IPS DF 6.9 (cell line): ENCODE measurements around the gene PIP5K1C.

Source experiments
- DNase-seq: peaks from one replicate; pipeline ENCODE4 v3.0.0-alpha.2; 2013; ENCODE audit warnings: low read depth, low spot score
- H3K27ac ChIP-seq: one replicate; pipeline ENCODE4 v1.5.1; 2013; ENCODE audit warnings: low read length, control low read depth
- H3K27me3 ChIP-seq: 2 replicates; pipeline ENCODE4 v1.6.1; 2013; ENCODE audit warnings: mild to moderate bottlenecking, low read length; ENCODE audit not compliant: control insufficient read depth, insufficient read depth
- H3K36me3 ChIP-seq: 2 replicates; pipeline ENCODE4 v1.6.1; 2013; ENCODE audit warnings: low read length; ENCODE audit not compliant: control insufficient read depth, insufficient read depth
- H3K4me1 ChIP-seq: 2 replicates; pipeline ENCODE4 v1.6.1; 2013; ENCODE audit warnings: low read length; ENCODE audit not compliant: control insufficient read depth, insufficient read depth
- H3K4me3 ChIP-seq: 2 replicates; pipeline ENCODE4 v1.5.1; 2013; ENCODE audit warnings: mild to moderate bottlenecking, low read length
- H3K9me3 ChIP-seq: 2 replicates; pipeline ENCODE4 v1.6.1; 2013; ENCODE audit warnings: low read length, inconsistent platforms; ENCODE audit not compliant: control insufficient read depth, insufficient read depth
- WGBS: extraction: QIAGEN DNeasy Blood & Tissue Kit; methylation state at CpG from one replicate; pipeline ENCODE4 v1.1.7; 2013; ENCODE audit warnings: mixed read lengths, missing lambda C conversion rate; ENCODE audit not compliant: insufficient read length, insufficient coverage; 5-methylcytosine and 5-hydroxymethylcytosine counted together

Gene PIP5K1C

GRCh38 chr19:3673506-3674439 is 26.5 kb downstream of the PIP5K1C start:
- peaks cover 4% of the 10 kb centered on the region; the same call in 1 of the 2 replicates for H3K4me1 ChIP-seq
- H3K9me3 ChIP-seq, result no peaks in the 10 kb centered on the region
- no peak overlapping the region for H3K4me3 ChIP-seq
- no peak overlapping the region for H3K27ac ChIP-seq
- no peak for DNase-seq
- H3K36me3 ChIP-seq, result no peaks in the 10 kb centered on the region; the same call in 1 of the 2 replicates
- no CpG with 5 or more reads among the region's 34 CpGs for WGBS
- no peaks in the 10 kb centered on the region for H3K27me3 ChIP-seq

- H3K9me3 ChIP-seq, result no peaks in the 10 kb centered on the region
- no CpG with 5 or more reads among the region's 13 CpGs for WGBS
- no peaks in the 10 kb centered on the region; the same call in 1 of the 2 replicates for H3K36me3 ChIP-seq
- peaks cover 4% of the 10 kb centered on the region; the same call in 1 of the 2 replicates for H3K4me1 ChIP-seq
- no peak for DNase-seq
- H3K4me3 ChIP-seq, result no peak overlapping the region
- no peaks in the 10 kb centered on the region for H3K27me3 ChIP-seq
- H3K27ac ChIP-seq, result no peak overlapping the region
Measured at GRCh38 chr19:3672993-3673392, 27.3 kb downstream of the PIP5K1C start.

GRCh38 chr19:3672575-3672948 is 27.7 kb downstream of the PIP5K1C start:
- Histone ChIP-seq H3K4me1 (peaks cover 4% of the 10 kb centered on the region; the same call in 1 of the 2 replicates), H3K9me3 (no peaks in the 10 kb centered on the region), H3K36me3 (no peaks in the 10 kb centered on the region; the same call in 1 of the 2 replicates), H3K4me3 (no peak overlapping the region), H3K27ac (no peak overlapping the region), H3K27me3 (no peaks in the 10 kb centered on the region)
- WGBS, result no CpG with 5 or more reads among the region's 8 CpGs
- DNase-seq, result no peak

- WGBS, result no CpG with 5 or more reads among the region's 40 CpGs
- DNase-seq, result no peak
- no peaks in the 10 kb centered on the region; the same call in 1 of the 2 replicates for H3K36me3 ChIP-seq
- H3K9me3 ChIP-seq, result no peaks in the 10 kb centered on the region
- no peaks in the 10 kb centered on the region for H3K27me3 ChIP-seq
- H3K27ac ChIP-seq, result no peak overlapping the region
- H3K4me1 ChIP-seq, result peaks cover 4% of the 10 kb centered on the region; the same call in 1 of the 2 replicates
- no peak overlapping the region for H3K4me3 ChIP-seq
Measured at GRCh38 chr19:3671680-3672574, 28.3 kb downstream of the PIP5K1C start.

GRCh38 chr19:3670796-3671679 is 29.2 kb downstream of the PIP5K1C start:
- Histone ChIP-seq H3K4me1 (peaks cover 4% of the 10 kb centered on the region; the same call in 1 of the 2 replicates), H3K4me3 (no peak overlapping the region), H3K36me3 (peaks cover 5% of the 10 kb centered on the region), H3K27me3 (no peaks in the 10 kb centered on the region), H3K27ac (no peak overlapping the region), H3K9me3 (no peaks in the 10 kb centered on the region)
- WGBS, result no CpG with 5 or more reads among the region's 45 CpGs
- no peak for DNase-seq

- peaks cover 6% of the 10 kb centered on the region for H3K36me3 ChIP-seq
- H3K4me3 ChIP-seq, result no peak overlapping the region
- no peaks in the 10 kb centered on the region for H3K9me3 ChIP-seq
- DNase-seq, result no peak
- no CpG with 5 or more reads among the region's 33 CpGs for WGBS
- no peak overlapping the region for H3K27ac ChIP-seq
- no peaks in the 10 kb centered on the region for H3K27me3 ChIP-seq
- peaks cover 4% of the 10 kb centered on the region; the same call in 1 of the 2 replicates for H3K4me1 ChIP-seq
Measured at GRCh38 chr19:3669947-3670795, 30.1 kb downstream of the PIP5K1C start.

- no peak for DNase-seq
- Histone ChIP-seq H3K27me3 (no peaks in the 10 kb centered on the region), H3K9me3 (no peaks in the 10 kb centered on the region), H3K4me3 (no peak overlapping the region), H3K4me1 (peaks cover 4% of the 10 kb centered on the region; the same call in 1 of the 2 replicates), H3K27ac (no peak overlapping the region), H3K36me3 (peaks cover 11% of the 10 kb centered on the region)
- WGBS, result no CpG with 5 or more reads among the region's 39 CpGs
Measured at GRCh38 chr19:3669082-3669946, 31.0 kb downstream of the PIP5K1C start.

- Histone ChIP-seq H3K4me3 (no peak overlapping the region), H3K36me3 (peaks cover 16% of the 10 kb centered on the region), H3K27ac (no peak overlapping the region), H3K27me3 (no peaks in the 10 kb centered on the region), H3K4me1 (peaks cover 4% of the 10 kb centered on the region; the same call in 1 of the 2 replicates), H3K9me3 (no peaks in the 10 kb centered on the region)
- DNase-seq, result no peak
- WGBS, result no CpG with 5 or more reads among the region's 34 CpGs
Measured at GRCh38 chr19:3668331-3669081, 31.8 kb downstream of the PIP5K1C start.
